Neuronal stem cell (in vitro differentiated cells): ENCODE data around the gene GOLGA6L2.
A peak's percentile ranks its signal among the peaks of the same experiment; 100 is the strongest.

Experiments used
- DNase-seq: peaks from one replicate; pipeline ENCODE4 v3.0.0-alpha.2; 2013; ENCODE audit warnings: low spot score
- H2AFZ ChIP-seq: one replicate; pipeline ENCODE4 v1.6.1; 2013; ENCODE audit warnings: mild to moderate bottlenecking, low read length, inconsistent platforms
- H2AK5ac ChIP-seq: 2 replicates; pipeline ENCODE4 v1.6.1; 2013; ENCODE audit warnings: low read depth, mild to moderate bottlenecking, inconsistent platforms, low read length, moderate library complexity, mixed read lengths
- H2BK120ac ChIP-seq: 2 replicates; pipeline ENCODE4 v1.6.1; 2013; ENCODE audit warnings: low read depth, mild to moderate bottlenecking, inconsistent platforms, low read length, moderate library complexity, mixed read lengths
- H2BK12ac ChIP-seq: one replicate; pipeline ENCODE4 v1.6.1; 2013; ENCODE audit warnings: low read length, inconsistent platforms
- H2BK15ac ChIP-seq: 2 replicates; pipeline ENCODE4 v1.6.1; 2013; ENCODE audit warnings: mild to moderate bottlenecking, low read length, inconsistent platforms, mixed read lengths
- H2BK5ac ChIP-seq: one replicate; pipeline ENCODE4 v1.6.1; 2013; ENCODE audit warnings: inconsistent platforms, mild to moderate bottlenecking, low read length, moderate library complexity
- H3K14ac ChIP-seq: one replicate; pipeline ENCODE4 v1.6.1; 2013; ENCODE audit warnings: low read length, inconsistent platforms
- H3K18ac ChIP-seq: 2 replicates; pipeline ENCODE4 v1.6.1; 2013; ENCODE audit warnings: low read length, inconsistent platforms
- H3K23ac ChIP-seq: 2 replicates; pipeline ENCODE4 v1.6.1; 2013; ENCODE audit warnings: low read depth, mild to moderate bottlenecking, mixed read lengths, low read length, inconsistent platforms; ENCODE audit not compliant: poor library complexity
- H3K27ac ChIP-seq: replicated peaks from 3 replicates; pipeline ENCODE4 v1.5.1; 2013; ENCODE audit warnings: low read length, inconsistent platforms
- H3K27me3 ChIP-seq, 3 experiments: 2 replicates each; pipeline ENCODE4 v1.6.1; 2013; ENCODE audit warnings: low read length in 3 of 3, mild to moderate bottlenecking in 2 of 3, inconsistent platforms in 1 of 3, low read depth in 1 of 3, mixed read lengths in 1 of 3, moderate library complexity in 1 of 3; ENCODE audit not compliant: control insufficient read depth in 3 of 3, insufficient read depth in 3 of 3
- H3K36me3 ChIP-seq, 2 donors: replicated peaks in 1 of 2; 2 replicates each; pipeline ENCODE4 v1.6.1; 2013; ENCODE audit warnings: low read length in 2 of 2; ENCODE audit not compliant: control insufficient read depth in 2 of 2, insufficient read depth in 2 of 2
- H3K4ac ChIP-seq: 2 replicates; pipeline ENCODE4 v1.6.1; 2013; ENCODE audit warnings: inconsistent platforms, mild to moderate bottlenecking, low read length, moderate library complexity
- H3K4me1 ChIP-seq, 2 donors: 1 replicate in 1 of 2; 2 replicates in 1 of 2; pipeline ENCODE4 v1.6.1; 2013; ENCODE audit warnings: low read length in 2 of 2, low read depth in 1 of 2; ENCODE audit not compliant: control insufficient read depth in 2 of 2, insufficient read depth in 1 of 2
- H3K4me2 ChIP-seq: one replicate; pipeline ENCODE4 v1.6.1; 2013; ENCODE audit warnings: mild to moderate bottlenecking, low read length, inconsistent platforms; ENCODE audit not compliant: insufficient read depth, poor library complexity, severe bottlenecking
- H3K4me3 ChIP-seq, 2 donors: 2 replicates each; pipeline ENCODE4 v1.5.1; 2013; ENCODE audit warnings: low read length in 2 of 2, mild to moderate bottlenecking in 2 of 2, inconsistent platforms in 1 of 2, moderate library complexity in 1 of 2
- H3K79me1 ChIP-seq: one replicate; pipeline ENCODE4 v1.6.1; 2013; ENCODE audit warnings: low read depth, mild to moderate bottlenecking, inconsistent platforms, low read length, moderate library complexity
- H3K9ac ChIP-seq: one replicate; pipeline ENCODE4 v1.6.1; 2013; ENCODE audit warnings: mild to moderate bottlenecking, low read depth, low read length, inconsistent platforms; ENCODE audit not compliant: poor library complexity
- H3K9me3 ChIP-seq, 2 donors: replicated peaks in 1 of 2; 2 replicates each; pipeline versions ENCODE3 to v1.6.1; 2013; ENCODE audit warnings: low read length in 2 of 2, mild to moderate bottlenecking in 2 of 2, inconsistent platforms in 1 of 2, low read depth in 1 of 2, mixed read lengths in 1 of 2, moderate library complexity in 1 of 2; ENCODE audit not compliant: control insufficient read depth in 2 of 2, insufficient read depth in 1 of 2
- H4K8ac ChIP-seq: one replicate; pipeline ENCODE4 v1.6.1; 2013; ENCODE audit warnings: low read depth, mild to moderate bottlenecking, inconsistent platforms, low read length, moderate library complexity
- H4K91ac ChIP-seq: one replicate; pipeline ENCODE4 v1.6.1; 2013; ENCODE audit warnings: low read length, low read depth, mild to moderate bottlenecking, inconsistent platforms; ENCODE audit not compliant: poor library complexity
- WGBS, 2 donors: extraction: QIAGEN DNeasy Blood & Tissue Kit; methylation state at CpG; one replicate each; pipeline ENCODE4 v1.1.7; 2013; ENCODE audit warnings: missing lambda C conversion rate in 2 of 2, mixed read lengths in 1 of 2; ENCODE audit not compliant: insufficient read length in 2 of 2, insufficient replicate concordance in 1 of 2; ENCODE audit errors: extremely low coverage in 2 of 2; 5-methylcytosine and 5-hydroxymethylcytosine counted together

Gene GOLGA6L2

DNA sequence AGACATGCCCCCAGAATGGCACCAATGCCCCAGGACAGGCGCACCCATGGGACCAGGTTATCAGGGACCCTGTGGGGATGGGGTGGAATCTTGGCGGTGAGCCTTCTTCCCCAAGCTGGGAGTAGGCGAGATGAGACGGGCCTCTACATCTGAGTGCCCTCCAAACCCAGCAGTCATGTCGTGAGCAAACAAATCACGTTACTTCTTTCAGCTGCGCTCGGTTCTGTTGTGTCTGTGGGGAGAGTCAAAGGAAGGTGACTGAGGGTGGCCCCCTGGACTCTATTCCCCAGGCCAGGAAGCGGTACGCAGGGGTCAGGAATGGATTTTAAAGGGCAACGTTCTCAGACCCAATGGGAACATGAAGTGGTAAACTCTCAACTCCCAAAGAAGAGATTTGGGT is 2.8 kb downstream of the GOLGA6L2 start:
- no CpG with 5 or more reads among the region's 11 CpGs for WGBS, 2 donors
- Histone ChIP-seq H3K9me3 (peaks cover 0 to 15% of the 10 kb centered on the region in 2 donors), H2BK5ac (no peak overlapping the region), H3K27ac (no peak overlapping the region), H3K4me3 (no peak overlapping the region), H3K27me3 (no peaks in the 10 kb centered on the region), H2BK15ac (no peak overlapping the region), H3K4me2 (no peak overlapping the region), H3K36me3 (no peaks in the 10 kb centered on the region), H3K4ac (no peak overlapping the region), H3K23ac (no peak overlapping the region), H3K4me1 (peaks cover 0 to 1% of the 10 kb centered on the region in 2 donors), H2AK5ac (no peak overlapping the region), H3K18ac (no peak overlapping the region), H3K9ac (no peak overlapping the region), H3K14ac (no peak overlapping the region), H4K8ac (no peak overlapping the region), H2BK120ac (no peak overlapping the region), H2BK12ac (no peak overlapping the region), H3K79me1 (no peaks in the 10 kb centered on the region), H2AFZ (no peak overlapping the region), H4K91ac (no peak overlapping the region)
- no peak for DNase-seq

- Histone ChIP-seq H2BK15ac (no peak overlapping the region), H3K4me2 (no peak overlapping the region), H3K79me1 (no peaks in the 10 kb centered on the region), H3K18ac (no peak overlapping the region), H4K91ac (no peak overlapping the region), H3K27me3 (no peaks in the 10 kb centered on the region), H3K9ac (no peak overlapping the region), H3K9me3 (peaks cover 0 to 12% of the 10 kb centered on the region in 2 donors), H3K23ac (no peak overlapping the region), H3K4me3 (no peak overlapping the region), H2BK12ac (no peak overlapping the region), H2BK5ac (no peak overlapping the region), H3K4me1 (peaks cover 0 to 1% of the 10 kb centered on the region in 2 donors), H3K14ac (no peak overlapping the region), H3K36me3 (no peaks in the 10 kb centered on the region), H2AK5ac (no peak overlapping the region), H4K8ac (no peak overlapping the region), H2BK120ac (no peak overlapping the region), H3K4ac (no peak overlapping the region), H2AFZ (no peak overlapping the region), H3K27ac (no peak overlapping the region)
- no peak for DNase-seq
- WGBS, 2 donors, result no CpG with 5 or more reads among the region's 13 CpGs
Observed at GRCh38 chr15:23441204-23441603, 5.8 kb downstream of the GOLGA6L2 start.

GRCh38 chr15:23440596-23440995 is 6.4 kb downstream of the GOLGA6L2 start:
- Histone ChIP-seq H3K9me3 (peaks cover 0 to 12% of the 10 kb centered on the region in 2 donors), H4K8ac (no peak overlapping the region), H3K4ac (no peak overlapping the region), H3K9ac (no peak overlapping the region), H3K27me3 (no peaks in the 10 kb centered on the region), H2AK5ac (no peak overlapping the region), H3K36me3 (no peaks in the 10 kb centered on the region), H4K91ac (no peak overlapping the region), H3K18ac (no peak overlapping the region), H3K4me1 (peaks cover 0 to 1% of the 10 kb centered on the region in 2 donors), H3K14ac (no peak overlapping the region), H3K4me3 (peak overlapping the region in 1 of 2 donors; percentile 59), H3K23ac (no peak overlapping the region), H2BK120ac (no peak overlapping the region), H3K27ac (no peak overlapping the region), H2AFZ (no peak overlapping the region), H3K79me1 (no peaks in the 10 kb centered on the region), H2BK15ac (no peak overlapping the region), H3K4me2 (no peak overlapping the region), H2BK5ac (no peak overlapping the region), H2BK12ac (no peak overlapping the region)
- no peak for DNase-seq
- WGBS, 2 donors, result no CpG with 5 or more reads among the region's 10 CpGs

GRCh38 chr15:23439513-23439912 is 7.5 kb downstream of the GOLGA6L2 start:
- no peak for DNase-seq
- Histone ChIP-seq H3K27me3 (no peaks in the 10 kb centered on the region), H2AK5ac (no peak overlapping the region)

More at GRCh38 chr15:23439513-23439912, 7.5 kb downstream of the GOLGA6L2 start:
- no peak overlapping the region for H2BK15ac ChIP-seq
- H3K9ac ChIP-seq, result no peak overlapping the region
- WGBS, 2 donors, result no CpG with 5 or more reads among the region's 7 CpGs
- no peak overlapping the region for H4K91ac ChIP-seq
- no peak overlapping the region for H2BK12ac ChIP-seq
- H3K4me3 ChIP-seq, result no peak overlapping the region
- H3K23ac ChIP-seq, result peak overlapping the region; percentile 55
- H2AFZ ChIP-seq, result no peak overlapping the region
- H3K27ac ChIP-seq, result no peak overlapping the region
- H3K9me3 ChIP-seq, result peaks cover 0 to 12% of the 10 kb centered on the region in 2 donors
- H2BK5ac ChIP-seq, result no peak overlapping the region
- H3K4ac ChIP-seq, result no peak overlapping the region
- peaks cover 0 to 1% of the 10 kb centered on the region in 2 donors for H3K4me1 ChIP-seq
- H3K18ac ChIP-seq, result no peak overlapping the region
- H4K8ac ChIP-seq, result peak overlapping the region; percentile 76
- no peak overlapping the region for H3K14ac ChIP-seq
- H3K79me1 ChIP-seq, result no peaks in the 10 kb centered on the region
- H3K36me3 ChIP-seq, result no peaks in the 10 kb centered on the region
- no peak overlapping the region for H3K4me2 ChIP-seq
- H2BK120ac ChIP-seq, result no peak overlapping the region
